OCI-LY3 (cell line): ENCODE measurements around the gene MED9.

Source experiments
- H2AFZ ChIP-seq: fragments of 200-600, 300-600 bp; shearing (Covaris generic); 2 replicates; pipeline ENCODE4 v1.6.0; 2014; ENCODE audit warnings: antibody characterized with exemption, low read depth, low read length
- H3K27ac ChIP-seq: fragments of 200-600, 300-600 bp; sonication (generic); 2 replicates; pipeline ENCODE4 v1.5.1; 2014; ENCODE audit warnings: mild to moderate bottlenecking, low read length, moderate library complexity, mixed read lengths
- H3K27me3 ChIP-seq: fragments of 200-600, 300-600 bp; sonication (generic); 2 replicates; pipeline ENCODE4 v1.6.1; 2014; ENCODE audit warnings: low read depth, low read length, mixed read lengths
- H3K36me3 ChIP-seq: fragments of 200-600, 300-600 bp; sonication (generic); replicated peaks from 2 replicates; pipeline ENCODE3; 2014; ENCODE audit warnings: low read depth, low read length, mixed read lengths
- H3K4me1 ChIP-seq: fragments of 300-600, 200-600 bp; sonication (generic); 2 replicates; pipeline ENCODE4 v1.6.1; 2014; ENCODE audit warnings: low read length, mixed read lengths
- H3K4me2 ChIP-seq: fragments of 200-600, 300-600 bp; sonication (generic); 2 replicates; pipeline ENCODE4 v1.6.1; 2014; ENCODE audit warnings: low read length, mixed read lengths
- H3K4me3 ChIP-seq: fragments of 300-600, 200-600 bp; sonication (generic); 2 replicates; pipeline ENCODE4 v1.5.1; 2014; ENCODE audit warnings: antibody characterized with exemption, mild to moderate bottlenecking, low read length, moderate library complexity
- H3K79me2 ChIP-seq: fragments of 300-600, 200-600 bp; shearing (Covaris generic); 2 replicates; pipeline ENCODE4 v1.6.1; 2014; ENCODE audit warnings: mild to moderate bottlenecking, low read length, mixed read lengths
- H3K9ac ChIP-seq: fragments of 300-600, 200-600 bp; shearing (Covaris generic); 2 replicates; pipeline ENCODE4 v1.6.0; 2014; ENCODE audit warnings: mild to moderate bottlenecking, low read length, moderate library complexity
- H3K9me3 ChIP-seq: fragments of 200-600, 300-600 bp; shearing (Covaris generic); 2 replicates; pipeline ENCODE4 v1.6.1; 2014; ENCODE audit warnings: low read length, mixed read lengths; ENCODE audit not compliant: insufficient read depth
- H4K20me1 ChIP-seq: fragments of 200-600, 300-600 bp; sonication (generic); 2 replicates; pipeline ENCODE4 v1.6.1; 2016; ENCODE audit warnings: low read length, mixed read lengths; ENCODE audit not compliant: insufficient read depth
- CTCF ChIP-seq: fragments of 200-600, 300-600 bp; sonication (generic); IDR thresholded peaks from 2 replicates; pipeline ENCODE4 v1.5.1; 2014; ENCODE audit warnings: antibody characterized with exemption, low read length, low read depth
- EZH2phosphoT487 ChIP-seq: fragments of 200-600 bp; shearing (Covaris generic); IDR thresholded peaks from 2 replicates; pipeline ENCODE4 v1.6.1; 2018; ENCODE audit warnings: antibody characterized with exemption, mixed run types, low read depth

Gene MED9

GRCh38 chr17:17510456-17511292 lies 33.9 kb downstream of the MED9 start:
- Histone ChIP-seq H4K20me1 (no peaks in the 10 kb centered on the region), H3K27me3 (no peaks in the 10 kb centered on the region), H3K4me3 (no peak overlapping the region), H3K27ac (no peak overlapping the region), H2AFZ (no peak overlapping the region), H3K79me2 (no peaks in the 10 kb centered on the region), H3K4me1 (no peaks in the 10 kb centered on the region), H3K9ac (no peak overlapping the region), H3K9me3 (no peaks in the 10 kb centered on the region), H3K4me2 (no peak overlapping the region), H3K36me3 (no peaks in the 10 kb centered on the region)
- TF ChIP-seq CTCF (no peak), EZH2phosphoT487 (no peak)

GRCh38 chr17:17511293-17511741 lies 34.5 kb downstream of the MED9 start:
- no peaks in the 10 kb centered on the region for H3K36me3 ChIP-seq
- no peaks in the 10 kb centered on the region for H3K79me2 ChIP-seq
- H3K4me1 ChIP-seq: no peaks in the 10 kb centered on the region
- no peak overlapping the region for H2AFZ ChIP-seq
- no peak overlapping the region for H3K4me2 ChIP-seq
- no peak overlapping the region for H3K9ac ChIP-seq
- H3K9me3 ChIP-seq: no peaks in the 10 kb centered on the region
- TF ChIP-seq EZH2phosphoT487 (no peak), CTCF (no peak)
- H4K20me1 ChIP-seq: no peaks in the 10 kb centered on the region
- H3K27ac ChIP-seq: no peak overlapping the region
- H3K4me3 ChIP-seq: no peak overlapping the region
- no peaks in the 10 kb centered on the region for H3K27me3 ChIP-seq

- no peaks in the 10 kb centered on the region for H4K20me1 ChIP-seq
Measured at GRCh38 chr17:17511881-17512858, 35.4 kb downstream of the MED9 start.

More at GRCh38 chr17:17511881-17512858, 35.4 kb downstream of the MED9 start:
- Histone ChIP-seq H3K36me3 (no peaks in the 10 kb centered on the region), H3K4me2 (no peak overlapping the region), H3K27ac (no peak overlapping the region), H3K9ac (no peak overlapping the region), H3K79me2 (no peaks in the 10 kb centered on the region), H3K9me3 (no peaks in the 10 kb centered on the region), H3K4me3 (no peak overlapping the region), H3K27me3 (no peaks in the 10 kb centered on the region), H2AFZ (no peak overlapping the region), H3K4me1 (no peaks in the 10 kb centered on the region)
- TF ChIP-seq CTCF (no peak), EZH2phosphoT487 (no peak)
